ENCODE results near the gene DENND5B. TPM values are rescaled to one million over a fixed set of nuclear protein-coding genes. Genes with fewer than 3 reads are reported as not detected.

Gene DENND5B
- total RNA-seq, 1 experiment from 2014 or later: 19.8 TPM

Other genes with a start within 250 kb of the DENND5B start
- 2.6 and 3.4 TPM in 2 replicates for gene ETFBKMT, start 68.6 kb upstream of the DENND5B start, total RNA-seq (2014; rRNA removed; shearing (Covaris generic))
- gene AMN1, start 137.9 kb upstream of the DENND5B start, total RNA-seq (2014; rRNA removed; shearing (Covaris generic)): 21.5 and 26.4 TPM in 2 replicates

All from A172 (cell line).